ENCODE measurements around the gene RAB11FIP3. TPM values are rescaled to one million over a fixed set of nuclear protein-coding genes. Genes with fewer than 3 reads are reported as not detected.

The RAB11FIP3 gene
- total and polyA plus RNA-seq, 2 of the 13 experiments (the other 11 are each of a cell fraction or from before 2014, with no cell fraction given), result 34.3 to 57.6 TPM

GRCh38 chr16:520847-521246 lies 95.4 kb downstream of the RAB11FIP3 start:
- ChIA-PET POLR2A (interaction anchor here (0.8 to 1.1 kb wide), 2 partner anchors 12 to 19 kb away, joined by 3 to 5 read pairs; no protein-coding TSS in a partner anchor), CTCF (ENCODE audit: low intra/inter-chr PET ratio, low total read pairs) (no interaction called here)
- FAIRE-seq, result no peak
- in situ Hi-C loops (cut with HindIII; ENCODE audit: extremely low pct_ligation_motif_present, low pct_unique_long_range_greater_than_20kb) (no loop called here), intact Hi-C loops (cut with micrococcal nuclease; ENCODE audit: unreplicated experiment) (no loop called here)
- BruUV-seq (replicated peaks), result TSS peak; percentile 63
- H3K9ac ChIP-seq (ENCODE audit: insufficient read depth, low read depth, low read length), result no peak overlapping the region
- no peak for DNase-seq (ENCODE audit: low spot score)
- no peak overlapping the region for H3K27ac ChIP-seq (ENCODE audit: extremely low read length, insufficient read depth, low read length)
- no peak overlapping the region for H3K4me3 ChIP-seq (replicated peaks in 1 of 3; ENCODE audit: insufficient read depth in 1 of 3, low read depth in 2 of 3, low read length in 3 of 3)
- peaks cover 20% of the 10 kb centered on the region for H3K4me1 ChIP-seq (ENCODE audit: insufficient read depth, low read length)
- H3K4me2 ChIP-seq (ENCODE audit: low read depth, low read length), result no peak overlapping the region
- peaks cover 3% of the 10 kb centered on the region for H3K79me2 ChIP-seq (ENCODE audit: insufficient read depth, low read length)
- H2AFZ ChIP-seq (ENCODE audit: low read length), result no peak overlapping the region
- H3K9me3 ChIP-seq (ENCODE audit: low read length), result no peaks in the 10 kb centered on the region
- H4K20me1 ChIP-seq (ENCODE audit: insufficient read depth, low read length), result no peaks in the 10 kb centered on the region
- no peaks in the 10 kb centered on the region for H3K27me3 ChIP-seq (ENCODE audit: control insufficient read depth in 1 of 2, insufficient read depth in 2 of 2, low read length in 2 of 2)
- ATAC-seq, result no peak
- peaks cover 20 to 45% of the 10 kb centered on the region in 2 experiments; a peak in 4 of 5 replicates for H3K36me3 ChIP-seq (replicated peaks in 1 of 2; ENCODE audit: control insufficient read depth in 1 of 2, insufficient read depth in 2 of 2, low read length in 2 of 2)
- 96% methylated on average over 13 of the region's 13 CpGs for WGBS (ENCODE audit: low lambda C conversion rate)
- TF ChIP-seq ZNF713 (CRISPR knock-in tag; IDR thresholded peaks at IDR 0.05) (no peak), NFE2L1 (CRISPR knock-in tag; IDR thresholded peaks at IDR 0.05; ENCODE audit: borderline replicate concordance) (no peak), ZFP82 (CRISPR knock-in tag; IDR thresholded peaks at IDR 0.05; ENCODE audit: borderline replicate concordance) (no peak), SALL2 (CRISPR knock-in tag; IDR thresholded peaks at IDR 0.05) (no peak), RBFOX2 (IDR thresholded peaks at IDR 0.05; ENCODE audit: low read depth, low read length) (0 out of 2 replicates have a peak, but pooled peaks have one; percentile 8)
- TF ChIP-seq, protein P1, sequence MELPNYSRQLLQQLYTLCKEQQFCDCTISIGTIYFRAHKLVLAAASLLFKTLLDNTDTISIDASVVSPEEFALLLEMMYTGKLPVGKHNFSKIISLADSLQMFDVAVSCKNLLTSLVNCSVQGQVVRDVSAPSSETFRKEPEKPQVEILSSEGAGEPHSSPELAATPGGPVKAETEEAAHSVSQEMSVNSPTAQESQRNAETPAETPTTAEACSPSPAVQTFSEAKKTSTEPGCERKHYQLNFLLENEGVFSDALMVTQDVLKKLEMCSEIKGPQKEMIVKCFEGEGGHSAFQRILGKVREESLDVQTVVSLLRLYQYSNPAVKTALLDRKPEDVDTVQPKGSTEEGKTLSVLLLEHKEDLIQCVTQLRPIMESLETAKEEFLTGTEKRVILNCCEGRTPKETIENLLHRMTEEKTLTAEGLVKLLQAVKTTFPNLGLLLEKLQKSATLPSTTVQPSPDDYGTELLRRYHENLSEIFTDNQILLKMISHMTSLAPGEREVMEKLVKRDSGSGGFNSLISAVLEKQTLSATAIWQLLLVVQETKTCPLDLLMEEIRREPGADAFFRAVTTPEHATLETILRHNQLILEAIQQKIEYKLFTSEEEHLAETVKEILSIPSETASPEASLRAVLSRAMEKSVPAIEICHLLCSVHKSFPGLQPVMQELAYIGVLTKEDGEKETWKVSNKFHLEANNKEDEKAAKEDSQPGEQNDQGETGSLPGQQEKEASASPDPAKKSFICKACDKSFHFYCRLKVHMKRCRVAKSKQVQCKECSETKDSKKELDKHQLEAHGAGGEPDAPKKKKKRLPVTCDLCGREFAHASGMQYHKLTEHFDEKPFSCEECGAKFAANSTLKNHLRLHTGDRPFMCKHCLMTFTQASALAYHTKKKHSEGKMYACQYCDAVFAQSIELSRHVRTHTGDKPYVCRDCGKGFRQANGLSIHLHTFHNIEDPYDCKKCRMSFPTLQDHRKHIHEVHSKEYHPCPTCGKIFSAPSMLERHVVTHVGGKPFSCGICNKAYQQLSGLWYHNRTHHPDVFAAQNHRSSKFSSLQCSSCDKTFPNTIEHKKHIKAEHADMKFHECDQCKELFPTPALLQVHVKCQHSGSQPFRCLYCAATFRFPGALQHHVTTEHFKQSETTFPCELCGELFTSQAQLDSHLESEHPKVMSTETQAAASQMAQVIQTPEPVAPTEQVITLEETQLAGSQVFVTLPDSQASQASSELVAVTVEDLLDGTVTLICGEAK (IDR thresholded peaks at IDR 0.05), result no peak
- TF ChIP-seq, protein P1 (CRISPR knock-in tag; IDR thresholded peaks at IDR 0.05), result no peak
- TF ChIP-seq, protein P2, sequence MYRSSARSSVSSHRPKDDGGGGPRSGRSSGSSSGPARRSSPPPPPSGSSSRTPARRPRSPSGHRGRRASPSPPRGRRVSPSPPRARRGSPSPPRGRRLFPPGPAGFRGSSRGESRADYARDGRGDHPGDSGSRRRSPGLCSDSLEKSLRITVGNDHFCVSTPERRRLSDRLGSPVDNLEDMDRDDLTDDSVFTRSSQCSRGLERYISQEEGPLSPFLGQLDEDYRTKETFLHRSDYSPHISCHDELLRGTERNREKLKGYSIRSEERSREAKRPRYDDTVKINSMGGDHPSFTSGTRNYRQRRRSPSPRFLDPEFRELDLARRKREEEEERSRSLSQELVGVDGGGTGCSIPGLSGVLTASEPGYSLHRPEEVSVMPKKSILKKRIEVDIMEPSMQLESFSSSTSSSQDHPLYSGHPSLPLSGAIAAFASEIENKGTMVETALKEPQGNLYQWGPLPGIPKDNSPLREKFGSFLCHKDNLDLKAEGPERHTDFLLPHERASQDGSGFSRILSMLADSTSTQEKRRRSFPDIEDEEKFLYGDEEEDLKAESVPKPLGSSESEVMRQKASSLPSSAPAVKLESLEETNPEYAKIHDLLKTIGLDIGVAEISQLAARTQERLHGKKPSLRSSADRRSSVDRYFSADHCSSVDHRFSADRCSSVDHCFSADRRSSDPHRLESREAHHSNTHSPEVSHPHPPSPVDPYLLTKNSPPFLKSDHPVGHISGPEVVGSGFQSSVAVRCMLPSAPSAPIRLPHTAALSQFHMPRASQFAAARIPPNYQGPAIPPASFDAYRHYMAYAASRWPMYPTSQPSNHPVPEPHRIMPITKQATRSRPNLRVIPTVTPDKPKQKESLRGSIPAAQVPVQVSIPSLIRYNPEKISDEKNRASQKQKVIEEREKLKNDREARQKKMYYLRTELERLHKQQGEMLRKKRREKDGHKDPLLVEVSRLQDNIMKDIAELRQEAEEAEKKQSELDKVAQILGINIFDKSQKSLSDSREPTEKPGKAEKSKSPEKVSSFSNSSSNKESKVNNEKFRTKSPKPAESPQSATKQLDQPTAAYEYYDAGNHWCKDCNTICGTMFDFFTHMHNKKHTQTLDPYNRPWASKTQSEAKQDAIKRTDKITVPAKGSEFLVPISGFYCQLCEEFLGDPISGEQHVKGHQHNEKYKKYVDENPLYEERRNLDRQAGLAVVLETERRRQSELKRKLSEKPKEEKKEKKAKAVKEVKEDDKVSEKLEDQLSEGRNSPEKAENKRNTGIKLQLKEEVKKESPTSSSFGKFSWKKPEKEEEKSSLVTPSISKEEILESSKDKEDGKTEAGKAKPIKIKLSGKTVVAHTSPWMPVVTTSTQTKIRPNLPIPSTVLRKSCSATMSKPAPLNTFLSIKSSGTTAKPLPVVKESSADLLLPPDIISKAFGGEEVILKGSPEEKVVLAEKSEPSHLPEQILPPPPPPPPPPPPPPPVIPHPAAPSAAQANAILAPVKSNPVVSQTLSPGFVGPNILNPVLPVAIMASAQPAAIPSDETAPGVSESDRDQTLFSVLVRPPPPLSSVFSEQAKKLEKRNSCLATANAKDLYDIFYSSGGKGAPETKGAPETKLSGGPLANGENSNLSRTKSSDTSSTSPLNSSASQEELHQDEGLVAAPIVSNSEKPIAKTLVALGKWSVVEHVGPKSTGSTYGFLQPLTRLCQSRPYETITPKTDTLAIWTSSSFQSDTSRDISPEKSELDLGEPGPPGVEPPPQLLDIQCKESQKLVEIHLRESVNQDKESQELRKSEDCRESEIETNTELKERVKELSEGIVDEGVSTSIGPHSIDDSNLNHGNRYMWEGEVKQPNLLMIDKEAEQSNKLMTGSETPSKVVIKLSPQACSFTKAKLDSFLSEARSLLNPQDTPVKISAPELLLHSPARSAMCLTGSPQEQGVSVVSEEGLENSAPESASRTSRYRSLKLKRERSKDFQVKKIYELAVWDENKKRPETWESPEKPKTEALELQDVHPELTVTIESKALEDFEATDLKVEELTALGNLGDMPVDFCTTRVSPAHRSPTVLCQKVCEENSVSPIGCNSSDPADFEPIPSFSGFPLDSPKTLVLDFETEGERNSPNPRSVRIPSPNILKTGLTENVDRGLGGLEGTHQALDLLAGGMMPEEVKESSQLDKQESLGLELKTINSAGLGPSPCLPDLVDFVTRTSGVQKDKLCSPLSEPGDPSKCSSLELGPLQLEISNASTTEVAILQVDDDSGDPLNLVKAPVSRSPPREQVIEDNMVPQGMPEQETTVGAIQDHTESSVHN (CRISPR knock-in tag; IDR thresholded peaks at IDR 0.05), result no peak
